GM23338 (cell line): ENCODE measurements around the gene VPS25. TPM values are rescaled to one million over a fixed set of nuclear protein-coding genes. Genes with fewer than 3 reads are reported as not detected.

Experiments used
- ATAC-seq: fragments of 200-7000 bp; cut with Tn5 transposase; 3 replicates; pipeline ENCODE4 v1.9.1; 2020
- DNase-seq: peaks from one replicate; pipeline ENCODE4 v3.0.0-alpha.2; 2015; ENCODE audit warnings: low spot score
- H2AFZ ChIP-seq: fragments of 200-600 bp; sonication (generic); 2 replicates; pipeline ENCODE4 v1.8.0; 2016; ENCODE audit warnings: antibody characterized with exemption, mild to moderate bottlenecking, moderate library complexity
- H3F3A ChIP-seq: fragments of 200-600 bp; sonication (generic); replicated peaks from 2 replicates; pipeline ENCODE4 v1.8.0; 2017; ENCODE audit warnings: antibody characterized with exemption, mixed run types, low read depth
- H3K27ac ChIP-seq: fragments of 200-600 bp; sonication (generic); 2 replicates; pipeline ENCODE4 v1.6.1; 2016; ENCODE audit warnings: low read depth
- H3K27me3 ChIP-seq: fragments of 200-600 bp; sonication (generic); 2 replicates; pipeline ENCODE4 v1.8.0; 2016; ENCODE audit warnings: mild to moderate bottlenecking, mixed run types, moderate library complexity; ENCODE audit not compliant: insufficient read depth
- H3K36me3 ChIP-seq: fragments of 200-600 bp; sonication (generic); 2 replicates; pipeline ENCODE4 v1.8.0; 2016; ENCODE audit warnings: mild to moderate bottlenecking; ENCODE audit not compliant: insufficient read depth
- H3K4me1 ChIP-seq: fragments of 200-600 bp; sonication (generic); 2 replicates; pipeline ENCODE4 v1.8.0; 2016; ENCODE audit warnings: mild to moderate bottlenecking, moderate library complexity; ENCODE audit not compliant: insufficient read depth
- H3K4me2 ChIP-seq: fragments of 200-600 bp; sonication (generic); 2 replicates; pipeline ENCODE4 v1.7.1; 2017; ENCODE audit warnings: mixed run types
- H3K4me3 ChIP-seq: fragments of 200-600 bp; sonication (generic); 2 replicates; pipeline ENCODE4 v1.6.1; 2016; ENCODE audit warnings: mixed run types
- H3K79me2 ChIP-seq: fragments of 200-600 bp; sonication (generic); replicated peaks from 2 replicates; pipeline ENCODE4 v1.8.0; 2017; ENCODE audit warnings: mild to moderate bottlenecking; ENCODE audit not compliant: insufficient read depth
- H3K9me2 ChIP-seq: fragments of 200-600 bp; sonication (generic); 2 replicates; pipeline ENCODE4 v1.8.0; 2017; ENCODE audit not compliant: insufficient read depth
- H4K20me1 ChIP-seq: fragments of 200-600 bp; sonication (generic); replicated peaks from 2 replicates; pipeline ENCODE4 v1.8.0; 2017; ENCODE audit warnings: mild to moderate bottlenecking; ENCODE audit not compliant: insufficient read depth
- H3K27ac Mint-ChIP-seq: 2 replicates; pipeline ENCODE4 v1.8.0; 2020; ENCODE audit warnings: inconsistent platforms, mild to moderate bottlenecking, moderate library complexity, mixed read lengths
- H3K27me3 Mint-ChIP-seq: 3 replicates; pipeline ENCODE4 v1.8.0; 2022; ENCODE audit warnings: low read depth, mild to moderate bottlenecking, moderate library complexity, mixed read lengths, inconsistent platforms; ENCODE audit not compliant: insufficient read depth, poor library complexity
- H3K36me3 Mint-ChIP-seq: 3 replicates; pipeline ENCODE4 v1.8.0; 2021; ENCODE audit warnings: low read depth, mild to moderate bottlenecking, inconsistent platforms, moderate library complexity, mixed read lengths
- H3K4me1 Mint-ChIP-seq: 3 replicates; pipeline ENCODE4 v1.8.0; 2020; ENCODE audit warnings: mild to moderate bottlenecking, inconsistent platforms, mixed read lengths
- H3K4me3 Mint-ChIP-seq: 3 replicates; pipeline ENCODE4 v1.8.0; 2021; ENCODE audit warnings: moderate library complexity, mild to moderate bottlenecking, inconsistent platforms, mixed read lengths
- H3K9me3 Mint-ChIP-seq: 3 replicates; pipeline ENCODE4 v1.8.0; 2020; ENCODE audit warnings: moderate library complexity, mild to moderate bottlenecking, inconsistent platforms, mixed read lengths
- CREB1 ChIP-seq: fragments of 250-450 bp; sonication (Bioruptor Pico); IDR thresholded peaks from 2 replicates; pipeline ENCODE4 v1.5.0; 2020; ENCODE audit warnings: low read depth, mild to moderate bottlenecking, moderate library complexity
- EZH2 ChIP-seq: fragments of 200-600 bp; sonication (generic); IDR thresholded peaks from one replicate; pipeline ENCODE4 v1.8.0; 2017; ENCODE audit warnings: antibody characterized with exemption, mild to moderate bottlenecking, low read depth; ENCODE audit not compliant: unreplicated experiment
- EZH2phosphoT487 ChIP-seq: fragments of 200-600 bp; sonication (generic); IDR thresholded peaks from one replicate; pipeline ENCODE4 v1.8.1; 2018; ENCODE audit warnings: antibody characterized with exemption; ENCODE audit not compliant: unreplicated experiment
- JUNB ChIP-seq: IDR thresholded peaks from one replicate; pipeline ENCODE4 v1.6.1; 2016; ENCODE audit warnings: antibody characterized with exemption; ENCODE audit not compliant: unreplicated experiment
- NANOG ChIP-seq: IDR thresholded peaks from 2 replicates; pipeline ENCODE4 v1.6.1; 2016; ENCODE audit warnings: antibody characterized with exemption, borderline replicate concordance
- POLR2AphosphoS5 ChIP-seq: IDR thresholded peaks from 2 replicates; pipeline ENCODE4 v1.6.1; 2016; ENCODE audit warnings: antibody characterized with exemption, low read depth
- STAT1 ChIP-seq: IDR thresholded peaks from one replicate; pipeline ENCODE4 v1.6.1; 2016; ENCODE audit warnings: antibody characterized with exemption; ENCODE audit not compliant: unreplicated experiment
- ZNF114 ChIP-seq: fragments of 250-450 bp; sonication (Bioruptor Pico); IDR thresholded peaks from 2 replicates; pipeline ENCODE4 v1.5.0; 2020; ENCODE audit warnings: mild to moderate bottlenecking, moderate library complexity
- ZNF331 ChIP-seq: fragments of 250-450 bp; sonication (Bioruptor Pico); IDR thresholded peaks from 2 replicates; pipeline ENCODE4 v1.5.0; 2020; ENCODE audit warnings: low read depth, mild to moderate bottlenecking, moderate library complexity
- polyA plus RNA-seq: library from polyadenylated mRNA; unstranded; fragments of >200 nt; fragmentation: Nextera tagmentation; extraction: Ambion mirVana; gene quantifications from 2 replicates; pipeline ENCODE4 v1.2.1, GENCODE V29; 2016
- total RNA-seq: library from RNA; depleted of rRNA; stranded (reverse); fragments of >200 nt; shearing (Covaris generic); gene quantifications from 2 replicates; pipeline ENCODE4 v1.2.3, GENCODE V29; 2014
- TF ChIP-seq, protein P1 (sequence below), 2 experiments: fragments of 200-600 bp in 1 of 2; sonication (generic) in 1 of 2; conservative IDR thresholded peaks; 2 replicates each; pipeline versions ENCODE4 v1.5.1 to v1.6.1; 2016 to 2017; ENCODE audit warnings: antibody characterized with exemption in 2 of 2, low read depth in 2 of 2, mild to moderate bottlenecking in 2 of 2, moderate library complexity in 1 of 2
- TF ChIP-seq, protein P2 (sequence below): IDR thresholded peaks from one replicate; pipeline ENCODE4 v1.6.1; 2018; ENCODE audit warnings: antibody characterized with exemption; ENCODE audit not compliant: unreplicated experiment
- TF ChIP-seq, protein P3 (sequence below): IDR thresholded peaks from 2 replicates; pipeline ENCODE4 v1.6.1; 2016; ENCODE audit warnings: antibody characterized with exemption
- TF ChIP-seq, protein P4 (sequence below): fragments of 250-450 bp; sonication (Bioruptor Pico); IDR thresholded peaks from 2 replicates; pipeline ENCODE4 v1.5.0; 2020; ENCODE audit warnings: mild to moderate bottlenecking, moderate library complexity

The VPS25 gene
- total and polyA plus RNA-seq, 2 experiments from 2014 or later = 105 to 110 TPM

DNA sequence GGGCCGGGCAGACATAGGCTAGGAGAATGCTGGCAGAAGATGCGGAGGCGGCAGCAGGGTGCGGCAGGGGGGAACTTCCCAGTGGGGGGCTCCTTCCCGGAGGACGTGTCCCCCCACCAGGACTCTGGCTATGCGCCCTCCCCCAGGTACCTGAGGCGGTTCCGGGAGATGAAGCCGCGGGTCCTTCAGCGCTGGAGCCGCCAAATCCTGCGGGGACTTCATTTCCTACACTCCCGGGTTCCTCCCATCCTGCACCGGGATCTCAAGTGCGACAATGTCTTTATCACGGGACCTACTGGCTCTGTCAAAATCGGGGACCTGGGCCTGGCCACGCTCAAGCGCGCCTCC lies 10.5 kb downstream of the VPS25 start:
- DNase-seq (no peak), ATAC-seq (no peak)
- Mint-ChIP-seq H3K4me1 (peaks cover 24% of the 10 kb centered on the region), H3K27me3 (peaks cover 44% of the 10 kb centered on the region), H3K4me3 (no peak overlapping the region), H3K27ac (no peak overlapping the region), H3K9me3 (no peaks in the 10 kb centered on the region; the same call in 2 of the 3 replicates), H3K36me3 (peaks cover 10% of the 10 kb centered on the region; the same call in 1 of the 3 replicates)
- peaks cover 34% of the 10 kb centered on the region for H3K27me3 ChIP-seq
- TF ChIP-seq, protein P1, sequence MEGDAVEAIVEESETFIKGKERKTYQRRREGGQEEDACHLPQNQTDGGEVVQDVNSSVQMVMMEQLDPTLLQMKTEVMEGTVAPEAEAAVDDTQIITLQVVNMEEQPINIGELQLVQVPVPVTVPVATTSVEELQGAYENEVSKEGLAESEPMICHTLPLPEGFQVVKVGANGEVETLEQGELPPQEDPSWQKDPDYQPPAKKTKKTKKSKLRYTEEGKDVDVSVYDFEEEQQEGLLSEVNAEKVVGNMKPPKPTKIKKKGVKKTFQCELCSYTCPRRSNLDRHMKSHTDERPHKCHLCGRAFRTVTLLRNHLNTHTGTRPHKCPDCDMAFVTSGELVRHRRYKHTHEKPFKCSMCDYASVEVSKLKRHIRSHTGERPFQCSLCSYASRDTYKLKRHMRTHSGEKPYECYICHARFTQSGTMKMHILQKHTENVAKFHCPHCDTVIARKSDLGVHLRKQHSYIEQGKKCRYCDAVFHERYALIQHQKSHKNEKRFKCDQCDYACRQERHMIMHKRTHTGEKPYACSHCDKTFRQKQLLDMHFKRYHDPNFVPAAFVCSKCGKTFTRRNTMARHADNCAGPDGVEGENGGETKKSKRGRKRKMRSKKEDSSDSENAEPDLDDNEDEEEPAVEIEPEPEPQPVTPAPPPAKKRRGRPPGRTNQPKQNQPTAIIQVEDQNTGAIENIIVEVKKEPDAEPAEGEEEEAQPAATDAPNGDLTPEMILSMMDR (conservative IDR thresholded peaks at IDR 0.05; ENCODE audit: low read depth in 2 of 2) = no peak
- TF ChIP-seq, protein P2, sequence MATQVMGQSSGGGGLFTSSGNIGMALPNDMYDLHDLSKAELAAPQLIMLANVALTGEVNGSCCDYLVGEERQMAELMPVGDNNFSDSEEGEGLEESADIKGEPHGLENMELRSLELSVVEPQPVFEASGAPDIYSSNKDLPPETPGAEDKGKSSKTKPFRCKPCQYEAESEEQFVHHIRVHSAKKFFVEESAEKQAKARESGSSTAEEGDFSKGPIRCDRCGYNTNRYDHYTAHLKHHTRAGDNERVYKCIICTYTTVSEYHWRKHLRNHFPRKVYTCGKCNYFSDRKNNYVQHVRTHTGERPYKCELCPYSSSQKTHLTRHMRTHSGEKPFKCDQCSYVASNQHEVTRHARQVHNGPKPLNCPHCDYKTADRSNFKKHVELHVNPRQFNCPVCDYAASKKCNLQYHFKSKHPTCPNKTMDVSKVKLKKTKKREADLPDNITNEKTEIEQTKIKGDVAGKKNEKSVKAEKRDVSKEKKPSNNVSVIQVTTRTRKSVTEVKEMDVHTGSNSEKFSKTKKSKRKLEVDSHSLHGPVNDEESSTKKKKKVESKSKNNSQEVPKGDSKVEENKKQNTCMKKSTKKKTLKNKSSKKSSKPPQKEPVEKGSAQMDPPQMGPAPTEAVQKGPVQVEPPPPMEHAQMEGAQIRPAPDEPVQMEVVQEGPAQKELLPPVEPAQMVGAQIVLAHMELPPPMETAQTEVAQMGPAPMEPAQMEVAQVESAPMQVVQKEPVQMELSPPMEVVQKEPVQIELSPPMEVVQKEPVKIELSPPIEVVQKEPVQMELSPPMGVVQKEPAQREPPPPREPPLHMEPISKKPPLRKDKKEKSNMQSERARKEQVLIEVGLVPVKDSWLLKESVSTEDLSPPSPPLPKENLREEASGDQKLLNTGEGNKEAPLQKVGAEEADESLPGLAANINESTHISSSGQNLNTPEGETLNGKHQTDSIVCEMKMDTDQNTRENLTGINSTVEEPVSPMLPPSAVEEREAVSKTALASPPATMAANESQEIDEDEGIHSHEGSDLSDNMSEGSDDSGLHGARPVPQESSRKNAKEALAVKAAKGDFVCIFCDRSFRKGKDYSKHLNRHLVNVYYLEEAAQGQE = no peak
- TF ChIP-seq, protein P3, sequence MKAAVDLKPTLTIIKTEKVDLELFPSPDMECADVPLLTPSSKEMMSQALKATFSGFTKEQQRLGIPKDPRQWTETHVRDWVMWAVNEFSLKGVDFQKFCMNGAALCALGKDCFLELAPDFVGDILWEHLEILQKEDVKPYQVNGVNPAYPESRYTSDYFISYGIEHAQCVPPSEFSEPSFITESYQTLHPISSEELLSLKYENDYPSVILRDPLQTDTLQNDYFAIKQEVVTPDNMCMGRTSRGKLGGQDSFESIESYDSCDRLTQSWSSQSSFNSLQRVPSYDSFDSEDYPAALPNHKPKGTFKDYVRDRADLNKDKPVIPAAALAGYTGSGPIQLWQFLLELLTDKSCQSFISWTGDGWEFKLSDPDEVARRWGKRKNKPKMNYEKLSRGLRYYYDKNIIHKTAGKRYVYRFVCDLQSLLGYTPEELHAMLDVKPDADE = no peak
- TF ChIP-seq CREB1 (CRISPR knock-in tag) = no peak
- no peak for TF ChIP-seq POLR2AphosphoS5
- TF ChIP-seq ZNF331 (CRISPR knock-in tag) = no peak
- no peak for TF ChIP-seq ZNF114
- no peak for TF ChIP-seq NANOG
- TF ChIP-seq EZH2 = no peak
- TF ChIP-seq JUNB = no peak
- no peak for TF ChIP-seq EZH2phosphoT487
- TF ChIP-seq STAT1 = no peak
- TF ChIP-seq, protein P4, sequence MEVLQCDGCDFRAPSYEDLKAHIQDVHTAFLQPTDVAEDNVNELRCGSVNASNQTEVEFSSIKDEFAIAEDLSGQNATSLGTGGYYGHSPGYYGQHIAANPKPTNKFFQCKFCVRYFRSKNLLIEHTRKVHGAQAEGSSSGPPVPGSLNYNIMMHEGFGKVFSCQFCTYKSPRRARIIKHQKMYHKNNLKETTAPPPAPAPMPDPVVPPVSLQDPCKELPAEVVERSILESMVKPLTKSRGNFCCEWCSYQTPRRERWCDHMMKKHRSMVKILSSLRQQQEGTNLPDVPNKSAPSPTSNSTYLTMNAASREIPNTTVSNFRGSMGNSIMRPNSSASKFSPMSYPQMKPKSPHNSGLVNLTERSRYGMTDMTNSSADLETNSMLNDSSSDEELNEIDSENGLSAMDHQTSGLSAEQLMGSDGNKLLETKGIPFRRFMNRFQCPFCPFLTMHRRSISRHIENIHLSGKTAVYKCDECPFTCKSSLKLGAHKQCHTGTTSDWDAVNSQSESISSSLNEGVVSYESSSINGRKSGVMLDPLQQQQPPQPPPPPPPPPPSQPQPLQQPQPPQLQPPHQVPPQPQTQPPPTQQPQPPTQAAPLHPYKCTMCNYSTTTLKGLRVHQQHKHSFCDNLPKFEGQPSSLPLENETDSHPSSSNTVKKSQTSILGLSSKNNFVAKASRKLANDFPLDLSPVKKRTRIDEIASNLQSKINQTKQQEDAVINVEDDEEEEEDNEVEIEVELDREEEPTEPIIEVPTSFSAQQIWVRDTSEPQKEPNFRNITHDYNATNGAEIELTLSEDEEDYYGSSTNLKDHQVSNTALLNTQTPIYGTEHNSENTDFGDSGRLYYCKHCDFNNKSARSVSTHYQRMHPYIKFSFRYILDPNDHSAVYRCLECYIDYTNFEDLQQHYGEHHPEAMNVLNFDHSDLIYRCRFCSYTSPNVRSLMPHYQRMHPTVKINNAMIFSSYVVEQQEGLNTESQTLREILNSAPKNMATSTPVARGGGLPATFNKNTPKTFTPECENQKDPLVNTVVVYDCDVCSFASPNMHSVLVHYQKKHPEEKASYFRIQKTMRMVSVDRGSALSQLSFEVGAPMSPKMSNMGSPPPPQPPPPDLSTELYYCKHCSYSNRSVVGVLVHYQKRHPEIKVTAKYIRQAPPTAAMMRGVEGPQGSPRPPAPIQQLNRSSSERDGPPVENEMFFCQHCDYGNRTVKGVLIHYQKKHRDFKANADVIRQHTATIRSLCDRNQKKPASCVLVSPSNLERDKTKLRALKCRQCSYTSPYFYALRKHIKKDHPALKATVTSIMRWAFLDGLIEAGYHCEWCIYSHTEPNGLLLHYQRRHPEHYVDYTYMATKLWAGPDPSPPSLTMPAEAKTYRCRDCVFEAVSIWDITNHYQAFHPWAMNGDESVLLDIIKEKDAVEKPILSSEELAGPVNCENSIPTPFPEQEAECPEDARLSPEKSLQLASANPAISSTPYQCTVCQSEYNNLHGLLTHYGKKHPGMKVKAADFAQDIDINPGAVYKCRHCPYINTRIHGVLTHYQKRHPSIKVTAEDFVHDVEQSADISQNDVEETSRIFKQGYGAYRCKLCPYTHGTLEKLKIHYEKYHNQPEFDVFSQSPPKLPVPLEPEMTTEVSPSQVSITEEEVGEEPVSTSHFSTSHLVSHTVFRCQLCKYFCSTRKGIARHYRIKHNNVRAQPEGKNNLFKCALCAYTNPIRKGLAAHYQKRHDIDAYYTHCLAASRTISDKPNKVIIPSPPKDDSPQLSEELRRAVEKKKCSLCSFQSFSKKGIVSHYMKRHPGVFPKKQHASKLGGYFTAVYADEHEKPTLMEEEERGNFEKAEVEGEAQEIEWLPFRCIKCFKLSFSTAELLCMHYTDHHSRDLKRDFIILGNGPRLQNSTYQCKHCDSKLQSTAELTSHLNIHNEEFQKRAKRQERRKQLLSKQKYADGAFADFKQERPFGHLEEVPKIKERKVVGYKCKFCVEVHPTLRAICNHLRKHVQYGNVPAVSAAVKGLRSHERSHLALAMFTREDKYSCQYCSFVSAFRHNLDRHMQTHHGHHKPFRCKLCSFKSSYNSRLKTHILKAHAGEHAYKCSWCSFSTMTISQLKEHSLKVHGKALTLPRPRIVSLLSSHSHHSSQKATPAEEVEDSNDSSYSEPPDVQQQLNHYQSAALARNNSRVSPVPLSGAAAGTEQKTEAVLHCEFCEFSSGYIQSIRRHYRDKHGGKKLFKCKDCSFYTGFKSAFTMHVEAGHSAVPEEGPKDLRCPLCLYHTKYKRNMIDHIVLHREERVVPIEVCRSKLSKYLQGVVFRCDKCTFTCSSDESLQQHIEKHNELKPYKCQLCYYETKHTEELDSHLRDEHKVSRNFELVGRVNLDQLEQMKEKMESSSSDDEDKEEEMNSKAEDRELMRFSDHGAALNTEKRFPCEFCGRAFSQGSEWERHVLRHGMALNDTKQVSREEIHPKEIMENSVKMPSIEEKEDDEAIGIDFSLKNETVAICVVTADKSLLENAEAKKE (CRISPR knock-in tag) = no peak
- H3K36me3 ChIP-seq = no peaks in the 10 kb centered on the region
- no peak overlapping the region for H3K27ac ChIP-seq
- peaks cover 12% of the 10 kb centered on the region; the same call in 1 of the 2 replicates for H3F3A ChIP-seq
- H3K4me1 ChIP-seq = peaks cover 21% of the 10 kb centered on the region; the same call in 1 of the 2 replicates
- no peaks in the 10 kb centered on the region for H4K20me1 ChIP-seq
- H3K4me2 ChIP-seq = no peak overlapping the region
- H3K9me2 ChIP-seq = no peaks in the 10 kb centered on the region
- H3K4me3 ChIP-seq = no peak overlapping the region
- no peak overlapping the region for H2AFZ ChIP-seq
- no peaks in the 10 kb centered on the region for H3K79me2 ChIP-seq
